Bronchial epithelial cell (primary cell): ENCODE results near the gene GRIN2C. TPM values are rescaled to one million over a fixed set of nuclear protein-coding genes. Genes with fewer than 3 reads are reported as not detected.

Source experiments
- DNase-seq: peaks from one replicate; pipeline ENCODE4 v3.0.0-alpha.2; 2010; ENCODE audit warnings: low read depth
- FAIRE-seq: peaks from 2 replicates; lab custom pipeline; 2011; peaks lifted over from hg19 to GRCh38; lab: Jason Lieb, UNC
- H3K27me3 ChIP-seq: 2 replicates; pipeline ENCODE4 v1.5.1; 2011; ENCODE audit warnings: low read length; ENCODE audit not compliant: control insufficient read depth, insufficient read depth
- H3K36me3 ChIP-seq: 2 replicates; pipeline ENCODE4 v1.5.1; 2011; ENCODE audit warnings: low read length; ENCODE audit not compliant: control insufficient read depth, insufficient read depth
- H3K4me3 ChIP-seq: 2 replicates; pipeline ENCODE4 v1.5.1; 2011; ENCODE audit warnings: mild to moderate bottlenecking, low read depth, low read length, control low read depth
- total RNA-seq: library from RNA; depleted of rRNA; stranded (reverse); fragments of >200 nt; gene quantifications from 2 replicates; pipeline ENCODE4 v1.2.1, GENCODE V29; 2014
- TF ChIP-seq, protein P1 (sequence below): IDR thresholded peaks from 2 replicates; pipeline ENCODE4 v1.5.1; 2011; ENCODE audit warnings: mild to moderate bottlenecking, moderate library complexity, low read length, control low read depth, inconsistent platforms; ENCODE audit not compliant: insufficient read depth, severe bottlenecking

Gene GRIN2C
- total RNA-seq, 1 donor from 2014 or later, result under 0.01 TPM

DNA sequence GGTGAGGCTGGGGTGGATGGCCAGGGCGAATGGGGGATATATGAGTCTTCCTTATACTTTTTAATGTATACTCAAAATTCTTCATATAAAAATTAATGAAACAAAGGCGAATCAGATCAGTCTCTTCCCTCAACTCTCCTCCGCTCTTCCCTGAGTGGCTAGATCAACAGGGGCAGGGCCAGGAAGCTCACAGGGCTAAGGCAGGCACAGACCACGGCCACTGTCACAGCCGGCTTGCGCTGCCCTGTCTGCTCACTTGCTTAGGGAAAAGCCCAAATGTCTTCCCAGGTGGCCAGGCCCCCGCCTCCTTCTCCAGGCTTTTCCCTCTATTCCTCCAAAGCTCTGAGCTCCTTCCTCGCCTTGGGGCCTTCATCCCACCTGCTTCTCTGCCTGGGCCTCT lies 6.0 kb downstream of the GRIN2C start:
- no peak for DNase-seq
- TF ChIP-seq, protein P1, sequence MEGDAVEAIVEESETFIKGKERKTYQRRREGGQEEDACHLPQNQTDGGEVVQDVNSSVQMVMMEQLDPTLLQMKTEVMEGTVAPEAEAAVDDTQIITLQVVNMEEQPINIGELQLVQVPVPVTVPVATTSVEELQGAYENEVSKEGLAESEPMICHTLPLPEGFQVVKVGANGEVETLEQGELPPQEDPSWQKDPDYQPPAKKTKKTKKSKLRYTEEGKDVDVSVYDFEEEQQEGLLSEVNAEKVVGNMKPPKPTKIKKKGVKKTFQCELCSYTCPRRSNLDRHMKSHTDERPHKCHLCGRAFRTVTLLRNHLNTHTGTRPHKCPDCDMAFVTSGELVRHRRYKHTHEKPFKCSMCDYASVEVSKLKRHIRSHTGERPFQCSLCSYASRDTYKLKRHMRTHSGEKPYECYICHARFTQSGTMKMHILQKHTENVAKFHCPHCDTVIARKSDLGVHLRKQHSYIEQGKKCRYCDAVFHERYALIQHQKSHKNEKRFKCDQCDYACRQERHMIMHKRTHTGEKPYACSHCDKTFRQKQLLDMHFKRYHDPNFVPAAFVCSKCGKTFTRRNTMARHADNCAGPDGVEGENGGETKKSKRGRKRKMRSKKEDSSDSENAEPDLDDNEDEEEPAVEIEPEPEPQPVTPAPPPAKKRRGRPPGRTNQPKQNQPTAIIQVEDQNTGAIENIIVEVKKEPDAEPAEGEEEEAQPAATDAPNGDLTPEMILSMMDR, result no peak
- peaks cover 24% of the 10 kb centered on the region for H3K27me3 ChIP-seq
- no peaks in the 10 kb centered on the region for H3K36me3 ChIP-seq
- FAIRE-seq, result no peak
- H3K4me3 ChIP-seq, result no peak overlapping the region

DNA sequence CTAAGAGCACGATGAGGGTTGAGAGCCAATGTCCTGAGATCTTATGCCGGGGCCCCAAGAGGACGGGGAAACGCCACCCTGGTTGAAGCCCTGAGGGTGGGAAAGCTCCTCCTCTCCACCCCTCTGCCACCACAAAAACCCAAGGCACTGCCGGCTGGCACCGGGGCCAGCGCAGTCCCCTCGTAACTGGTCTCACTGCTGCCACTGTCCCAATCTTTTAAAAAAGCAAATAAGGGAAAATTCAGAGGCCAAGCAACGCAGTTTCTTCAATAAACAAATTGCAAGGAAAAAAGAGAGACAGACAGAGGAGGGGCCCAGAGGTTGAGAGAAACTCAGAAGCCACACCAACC lies 6.7 kb downstream of the GRIN2C start:
- DNase-seq (no peak), FAIRE-seq (no peak)
- Histone ChIP-seq H3K4me3 (no peak overlapping the region), H3K36me3 (no peaks in the 10 kb centered on the region), H3K27me3 (peaks cover 21% of the 10 kb centered on the region)
- TF ChIP-seq, protein P1, result no peak

DNA sequence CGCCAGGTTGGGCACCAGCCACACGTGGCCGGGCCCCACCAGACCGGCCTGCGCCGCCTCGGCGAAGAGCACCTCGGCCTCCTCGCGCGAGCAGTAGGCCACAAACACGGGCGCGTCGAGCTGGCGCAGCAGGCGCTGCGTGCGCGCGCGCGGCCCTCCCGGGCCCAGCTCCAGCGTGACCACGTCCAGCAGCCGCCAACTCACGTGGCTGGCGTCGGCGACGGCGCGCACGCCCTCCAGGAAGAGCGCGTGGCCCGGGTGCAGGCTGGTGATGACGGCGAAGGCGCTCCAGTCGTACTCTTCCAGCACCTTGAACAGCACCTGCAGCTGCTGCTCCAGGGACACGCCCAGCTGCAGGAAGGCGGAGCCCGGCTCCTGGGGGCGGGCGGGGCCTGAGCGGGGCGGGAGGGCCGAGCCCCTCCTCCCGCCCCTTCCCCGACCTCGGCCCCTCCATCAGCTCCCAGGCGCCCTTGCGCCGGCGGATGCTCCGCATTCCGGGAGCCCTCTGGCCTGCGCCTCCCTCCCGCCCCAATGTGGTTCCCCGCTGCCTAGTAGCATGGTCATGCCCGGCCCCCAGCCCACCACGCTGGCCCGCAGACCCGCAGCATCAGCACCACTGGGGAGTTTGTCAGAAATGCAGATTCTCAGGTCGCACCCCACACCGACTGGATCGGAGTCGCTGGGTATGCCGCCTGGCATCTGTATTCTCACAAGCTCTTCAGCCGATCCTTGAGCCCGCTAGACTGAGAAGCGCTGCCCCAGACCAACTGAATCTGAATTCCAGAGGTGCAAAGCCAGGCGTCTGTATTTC lies 7.2 kb downstream of the GRIN2C start:
- TF ChIP-seq, protein P1, result no peak
- Histone ChIP-seq H3K4me3 (no peak overlapping the region), H3K27me3 (peaks cover 18% of the 10 kb centered on the region), H3K36me3 (no peaks in the 10 kb centered on the region)
- peak; percentile 44 for DNase-seq
- FAIRE-seq, result no peak

DNA sequence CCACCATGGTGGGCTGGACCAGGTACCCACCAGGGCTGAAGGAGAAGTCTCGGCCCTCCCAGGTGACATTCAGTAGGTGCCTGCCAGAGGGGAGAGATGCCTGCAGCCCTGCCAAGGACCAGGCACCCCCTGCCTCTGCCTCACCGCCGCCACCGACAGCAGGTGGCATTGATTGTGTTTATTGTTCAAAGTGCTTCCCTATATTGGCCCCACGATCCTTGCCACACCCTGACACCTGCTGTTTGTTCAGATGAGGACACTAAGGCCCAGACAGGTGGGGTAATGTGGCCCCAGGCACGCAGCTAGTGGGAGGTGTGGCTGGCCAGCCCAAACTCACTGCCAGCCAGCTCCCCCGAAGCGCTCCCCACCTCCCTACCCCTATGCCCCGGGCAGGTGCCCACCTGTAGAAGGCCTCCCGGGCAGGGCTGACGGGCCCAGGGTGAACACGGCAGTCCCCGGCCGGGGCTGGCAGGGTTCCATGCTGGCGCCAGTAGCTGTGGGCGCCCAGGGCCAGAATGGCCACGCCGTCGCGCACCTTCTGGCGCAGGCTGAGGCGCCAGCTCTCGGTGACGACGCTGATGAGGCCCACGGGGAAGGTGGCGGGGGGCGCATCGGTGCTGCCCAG lies 8.0 kb downstream of the GRIN2C start:
- DNase-seq, result no peak
- peaks cover 14% of the 10 kb centered on the region for H3K27me3 ChIP-seq
- H3K36me3 ChIP-seq, result no peaks in the 10 kb centered on the region
- no peak overlapping the region for H3K4me3 ChIP-seq
- FAIRE-seq, result no peak
- TF ChIP-seq, protein P1, result no peak

DNA sequence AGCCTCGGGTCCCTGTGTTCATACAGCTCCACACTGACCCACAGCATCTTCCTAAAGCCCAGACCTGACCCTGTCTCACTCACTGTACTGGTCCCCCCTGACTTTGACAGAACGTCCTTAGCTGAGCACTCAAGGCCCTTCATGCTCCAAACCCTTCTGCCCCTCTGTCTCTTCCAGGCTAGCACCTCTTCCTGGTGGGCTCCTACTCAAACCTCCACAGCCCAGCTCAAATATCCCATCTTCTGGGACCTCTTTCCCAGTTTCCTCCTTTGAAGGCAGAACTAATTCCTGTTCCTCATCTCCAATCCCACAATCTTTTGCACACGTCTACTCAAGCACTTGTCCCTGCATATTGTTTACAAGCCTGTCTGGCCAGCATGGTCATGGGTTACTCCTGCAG lies 8.8 kb downstream of the GRIN2C start:
- Histone ChIP-seq H3K36me3 (no peaks in the 10 kb centered on the region), H3K27me3 (peaks cover 14% of the 10 kb centered on the region), H3K4me3 (no peak overlapping the region)
- TF ChIP-seq, protein P1, result no peak
- FAIRE-seq (no peak), DNase-seq (no peak)
